ENCODE data around the gene FUOM. TPM values are rescaled to one million over a fixed set of nuclear protein-coding genes. Genes with fewer than 3 reads are reported as not detected.

Gene FUOM
- total and polyA plus RNA-seq, 2 donors (not counting 3 experiments of a cell fraction or from before 2014, with no cell fraction given), result 17.4 to 33.9 TPM

GRCh38 chr10:133311570-133311969, 46.2 kb downstream of the FUOM start:
- Histone ChIP-seq H3K4me3 (replicated peaks in 1 of 3; ENCODE audit: insufficient read depth in 1 of 3, low read depth in 1 of 3, low read length in 3 of 3) (no peak overlapping the region), H4K20me1 (replicated peaks; ENCODE audit: control insufficient read depth, extremely low read depth, insufficient read depth, low read length) (no peaks in the 10 kb centered on the region), H3K9me3 (replicated peaks; ENCODE audit: control insufficient read depth, insufficient read depth, low read length) (no peaks in the 10 kb centered on the region), H3K9me1 (replicated peaks; ENCODE audit: control insufficient read depth, extremely low read depth, insufficient read depth, low read length) (no peaks in the 10 kb centered on the region), H3K4me2 (ENCODE audit: insufficient read depth, low read length) (no peak overlapping the region), H2AFZ (ENCODE audit: low read depth, low read length) (no peak overlapping the region), H3K36me3 (ENCODE audit: control insufficient read depth in 2 of 2, extremely low read depth in 1 of 2, insufficient read depth in 2 of 2, low read length in 2 of 2) (peaks cover 3 to 5% of the 10 kb centered on the region in 2 experiments), H3K9ac (replicated peaks; ENCODE audit: extremely low read depth, insufficient read depth, low read length) (no peak overlapping the region), H3K27ac (ENCODE audit: insufficient read depth, low read depth, low read length) (no peak overlapping the region), H3K79me2 (ENCODE audit: control insufficient read depth, insufficient read depth, low read length) (peaks cover 17% of the 10 kb centered on the region), H3K27me3 (ENCODE audit: control insufficient read depth in 2 of 2, insufficient read depth in 2 of 2, low read length in 2 of 2) (no peaks in the 10 kb centered on the region), H3K4me1 (ENCODE audit: control insufficient read depth, extremely low read depth, insufficient read depth, low read length) (peaks cover 7% of the 10 kb centered on the region)
- no peak for DNase-seq (ENCODE audit: low read depth, low spot score)
- dilution Hi-C loops (cut with MboI; ENCODE audit: extremely low pct_ligation_motif_present, low sequenced_read_pairs) (no loop called here), intact Hi-C loops (cut with micrococcal nuclease) (no loop called here)
- BruUV-seq (replicated peaks), result no TSS peak
- ChIA-PET POLR2A (no interaction called here), CTCF (interaction anchor here (1.3 kb wide), 1 partner anchor 18 kb away, joined by 4 read pairs; no protein-coding TSS in a partner anchor)
- no peak for FAIRE-seq
- TF ChIP-seq FOS (IDR thresholded peaks at IDR 0.05; ENCODE audit: borderline replicate concordance, insufficient read depth, low read length), result no peak
- no peak for TF ChIP-seq MYC (IDR thresholded peaks at IDR 0.05; ENCODE audit: low read depth, low read length)
- no peak for TF ChIP-seq POLR2A (IDR thresholded peaks at IDR 0.05; ENCODE audit: low read depth, low read length)
- no peak for TF ChIP-seq POLR2AphosphoS5 (IDR thresholded peaks at IDR 0.05; ENCODE audit: insufficient read depth, low read depth, low read length)
- TF ChIP-seq EZH2 (IDR thresholded peaks at IDR 0.05; ENCODE audit: borderline replicate concordance, low read depth, low read length, severe bottlenecking), result no peak
- no peak for TF ChIP-seq CTCF (IDR thresholded peaks at IDR 0.05; ENCODE audit: extremely low read depth in 1 of 2, insufficient read depth in 1 of 2, low read depth in 1 of 2, low read length in 2 of 2)
- no peak for TF ChIP-seq GATA2 (IDR thresholded peaks at IDR 0.05; ENCODE audit: insufficient read depth, insufficient read length, low read depth, low read length)
- TF ChIP-seq JUN (IDR thresholded peaks at IDR 0.05; ENCODE audit: borderline replicate concordance, insufficient read depth, insufficient read length, low read depth), result no peak
- TF ChIP-seq MAX (IDR thresholded peaks at IDR 0.05; ENCODE audit: insufficient read depth, insufficient read length), result no peak

Data from endothelial cell of umbilical vein (primary cell).